Tibial nerve (tissue), 4 donors: ENCODE results near the gene NRXN3.

Source experiments
- CTCF ChIP-seq, 5 experiments: fragments of 200-600 bp in 3 of 5; fragments of 450-650 bp in 2 of 5; sonication (generic) in 3 of 5; IDR thresholded peaks; one replicate each; pipeline ENCODE4 v1.5.1; 2016 to 2019; ENCODE audit warnings: antibody characterized with exemption in 5 of 5, mild to moderate bottlenecking in 3 of 5, moderate library complexity in 2 of 5
- EP300 ChIP-seq, 2 donors: sonication (generic); formaldehyde crosslinking; IDR thresholded peaks; one replicate each; pipeline ENCODE4 v1.6.1; 2017; ENCODE audit warnings: antibody characterized with exemption in 2 of 2, mild to moderate bottlenecking in 1 of 2
- POLR2A ChIP-seq, 2 donors: fragments of 450-650 bp; IDR thresholded peaks; one replicate each; pipeline ENCODE4 v1.6.1; 2017; ENCODE audit warnings: antibody characterized with exemption in 2 of 2, mild to moderate bottlenecking in 2 of 2, moderate library complexity in 2 of 2

GRCh38 chr14:78674820-78675219, 504.6 kb downstream of the NRXN3 start:
- TF ChIP-seq CTCF (IDR thresholded peaks at IDR 0.05) (no peak), POLR2A (IDR thresholded peaks at IDR 0.05) (no peak), EP300 (IDR thresholded peaks at IDR 0.05) (no peak)
